GM19351 (cell line): ENCODE results near the gene ARL16.
"Not testable (repeated sequence)": the region's sequence is repeated elsewhere in the genome, so short reads cannot be mapped to it uniquely, and the experiment has no call there.

ENCODE experiments used
- ATAC-seq: cut with Tn5 transposase; IDR thresholded peaks from one replicate; pipeline ENCODE4 v1.9.1; 2021; ENCODE audit warnings: mild to moderate bottlenecking, moderate library complexity; ENCODE audit not compliant: unreplicated experiment

ARL16 gene

DNA sequence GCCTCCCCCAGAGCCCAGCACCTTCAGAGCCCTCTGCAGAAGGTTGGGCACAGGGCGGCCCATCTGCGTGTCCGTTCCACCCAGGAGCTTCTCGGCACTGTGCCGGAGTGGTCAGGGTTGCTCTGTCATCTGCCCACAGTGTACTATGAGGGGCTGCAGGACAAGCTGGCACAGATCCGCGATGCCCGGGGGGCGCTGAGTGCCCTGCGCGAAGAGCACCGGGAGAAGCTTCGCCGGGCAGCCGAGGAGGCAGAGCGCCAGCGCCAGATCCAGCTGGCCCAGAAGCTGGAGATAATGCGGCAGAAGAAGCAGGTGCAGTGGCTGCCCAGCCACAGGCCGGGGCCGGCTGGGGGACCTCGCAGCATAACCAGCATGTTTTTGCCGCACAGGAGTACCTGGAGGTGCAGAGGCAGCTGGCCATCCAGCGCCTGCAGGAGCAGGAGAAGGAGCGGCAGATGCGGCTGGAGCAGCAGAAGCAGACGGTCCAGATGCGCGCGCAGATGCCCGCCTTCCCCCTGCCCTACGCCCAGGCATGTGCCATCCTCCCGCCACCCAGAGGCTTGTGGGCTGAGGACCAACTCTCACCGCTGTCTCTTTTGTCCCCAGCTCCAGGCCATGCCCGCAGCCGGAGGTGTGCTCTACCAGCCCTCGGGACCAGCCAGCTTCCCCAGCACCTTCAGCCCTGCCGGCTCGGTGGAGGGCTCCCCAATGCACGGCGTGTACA lies 12.8 kb upstream of the ARL16 start:
- no peak for ATAC-seq

DNA sequence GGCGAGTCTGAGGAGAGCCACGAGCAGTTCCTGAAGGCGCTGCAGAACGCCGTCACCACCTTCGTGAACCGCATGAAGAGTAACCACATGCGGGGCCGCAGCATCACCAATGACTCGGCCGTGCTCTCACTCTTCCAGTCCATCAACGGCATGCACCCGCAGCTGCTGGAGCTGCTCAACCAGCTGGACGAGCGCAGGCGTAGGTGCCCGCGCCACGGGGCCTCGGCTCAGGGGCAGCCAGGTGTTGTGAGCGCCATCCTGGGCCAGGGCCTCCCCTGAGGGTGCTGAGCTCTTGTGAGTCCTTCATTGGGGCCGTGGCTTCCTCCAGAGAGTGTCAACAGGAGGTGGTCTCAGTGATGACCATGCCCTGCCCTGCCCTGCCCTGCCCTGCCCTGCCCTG lies 12.2 kb upstream of the ARL16 start:
- no peak for ATAC-seq

DNA sequence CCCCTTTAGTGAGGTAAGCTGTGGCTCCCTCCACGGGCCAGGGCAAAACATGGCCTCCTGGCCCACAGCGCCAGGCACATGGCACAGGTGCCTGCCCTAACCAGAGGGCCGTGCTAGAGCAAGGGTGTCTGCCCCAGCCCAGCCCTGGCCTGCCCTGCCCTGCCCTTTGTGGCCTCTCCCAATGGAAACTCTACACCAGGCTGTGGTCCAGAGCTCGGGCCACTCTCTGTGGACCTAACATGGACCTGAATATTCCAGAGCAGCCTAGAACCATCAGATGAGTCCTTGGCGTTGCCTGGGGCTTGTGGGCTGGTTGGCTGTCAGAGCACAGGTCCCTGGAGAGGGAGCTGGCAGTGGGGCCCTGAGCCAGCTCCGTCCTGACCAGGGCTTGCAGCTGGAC lies 11.6 kb upstream of the ARL16 start:
- ATAC-seq = no peak

DNA sequence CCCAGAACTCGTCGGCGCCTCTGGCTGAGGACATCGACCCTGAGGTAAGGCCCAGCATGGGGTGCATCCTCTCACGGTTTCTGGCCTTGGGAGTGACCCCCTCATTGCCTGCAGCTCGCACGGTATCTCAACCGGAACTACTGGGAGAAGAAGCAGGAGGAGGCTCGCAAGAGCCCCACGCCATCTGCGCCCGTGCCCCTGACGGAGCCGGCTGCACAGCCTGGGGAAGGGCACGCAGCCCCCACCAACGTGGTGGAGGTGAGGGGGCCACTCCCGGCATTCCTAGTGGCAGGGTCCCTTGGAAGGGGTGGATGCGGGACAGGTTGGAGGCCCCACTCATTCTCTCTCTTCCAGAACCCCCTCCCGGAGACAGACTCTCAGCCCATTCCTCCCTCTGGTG lies 11.2 kb upstream of the ARL16 start:
- no peak for ATAC-seq

DNA sequence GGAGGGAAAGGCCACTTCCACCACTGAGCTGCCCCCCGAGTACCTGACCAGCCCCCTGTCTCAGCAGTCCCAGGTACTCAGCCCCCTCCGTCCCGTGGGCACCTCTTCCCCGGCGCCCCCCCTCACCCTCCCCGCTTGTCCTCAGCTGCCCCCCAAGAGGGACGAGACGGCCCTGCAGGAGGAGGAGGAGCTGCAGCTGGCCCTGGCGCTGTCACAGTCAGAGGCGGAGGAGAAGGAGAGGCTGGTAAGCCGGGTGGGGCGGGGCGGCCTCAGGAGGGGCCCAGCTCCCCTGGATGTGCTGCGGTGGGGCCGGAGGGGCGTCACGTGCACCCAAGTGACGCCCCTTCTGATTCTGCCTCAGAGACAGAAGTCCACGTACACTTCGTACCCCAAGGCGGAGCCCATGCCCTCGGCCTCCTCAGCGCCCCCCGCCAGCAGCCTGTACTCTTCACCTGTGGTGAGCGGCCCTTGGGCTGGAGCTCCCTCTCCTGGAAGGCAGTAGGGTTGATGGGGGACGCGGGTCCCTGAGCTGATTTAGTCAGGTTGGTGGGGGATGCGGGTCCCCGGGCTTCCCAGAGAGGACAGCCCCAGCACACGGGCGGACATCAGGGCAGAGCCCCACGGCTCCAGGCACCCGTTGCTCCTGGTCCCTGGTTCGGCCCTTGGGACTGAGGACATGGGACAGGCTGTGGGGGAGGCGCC lies 10.1 kb upstream of the ARL16 start:
- no peak for ATAC-seq

DNA sequence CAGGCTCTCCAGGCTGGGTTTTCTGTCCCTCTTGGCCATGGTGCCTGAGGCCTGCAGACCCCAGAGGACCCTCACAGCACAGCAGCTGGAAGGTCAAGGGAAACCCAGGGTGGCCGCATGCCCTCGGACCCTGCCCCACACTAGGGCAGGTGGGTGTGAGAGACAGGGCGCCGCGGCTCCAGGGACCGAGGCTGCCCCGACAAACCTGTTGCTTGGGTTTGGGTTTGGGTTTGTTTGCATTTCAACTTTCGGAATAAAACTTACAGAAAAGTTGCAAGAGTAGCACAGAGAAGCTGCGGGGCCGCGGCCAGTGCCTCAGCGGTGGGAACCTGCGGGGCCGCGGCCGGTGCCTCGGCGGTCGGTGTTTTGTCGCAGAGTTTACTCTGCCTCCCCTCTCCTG lies 8.0 kb upstream of the ARL16 start:
- ATAC-seq = no peak

DNA sequence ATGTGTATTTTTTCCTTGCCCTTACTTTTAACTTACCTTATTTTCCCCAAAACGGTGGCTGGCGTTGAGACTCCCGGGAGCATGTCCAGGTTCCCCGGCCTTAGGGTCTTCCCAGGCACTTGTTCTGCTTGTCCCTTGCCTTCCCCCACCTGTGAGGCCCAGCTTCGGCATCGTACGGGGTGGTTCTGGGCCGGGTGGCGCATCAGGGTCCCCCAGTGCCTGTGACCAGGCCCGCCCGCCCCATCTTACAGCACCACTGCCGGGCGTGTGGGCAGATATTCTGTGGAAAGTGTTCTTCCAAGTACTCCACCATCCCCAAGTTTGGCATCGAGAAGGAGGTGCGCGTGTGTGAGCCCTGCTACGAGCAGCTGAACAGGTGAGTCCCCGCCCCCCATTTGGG lies 7.6 kb upstream of the ARL16 start:
- no peak for ATAC-seq

DNA sequence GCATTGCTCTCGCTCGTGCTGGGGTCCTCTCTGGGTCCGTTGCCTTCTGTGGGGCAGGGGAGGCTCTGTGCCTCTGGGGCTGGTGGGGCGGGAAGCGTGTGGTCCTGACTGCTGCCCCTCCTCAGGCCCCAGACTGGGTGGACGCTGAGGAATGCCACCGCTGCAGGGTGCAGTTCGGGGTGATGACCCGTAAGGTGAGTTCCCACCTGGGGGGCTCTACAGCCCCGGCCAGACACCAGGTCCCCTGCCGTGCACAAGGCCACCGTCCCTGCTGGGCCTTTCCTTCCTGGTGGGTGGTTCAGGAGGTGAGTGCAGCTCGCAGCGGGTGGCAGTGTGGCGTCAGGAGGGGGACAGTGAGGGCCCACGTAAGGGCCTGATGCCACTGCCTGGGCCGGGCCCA lies 7.0 kb upstream of the ARL16 start:
- no peak for ATAC-seq

DNA sequence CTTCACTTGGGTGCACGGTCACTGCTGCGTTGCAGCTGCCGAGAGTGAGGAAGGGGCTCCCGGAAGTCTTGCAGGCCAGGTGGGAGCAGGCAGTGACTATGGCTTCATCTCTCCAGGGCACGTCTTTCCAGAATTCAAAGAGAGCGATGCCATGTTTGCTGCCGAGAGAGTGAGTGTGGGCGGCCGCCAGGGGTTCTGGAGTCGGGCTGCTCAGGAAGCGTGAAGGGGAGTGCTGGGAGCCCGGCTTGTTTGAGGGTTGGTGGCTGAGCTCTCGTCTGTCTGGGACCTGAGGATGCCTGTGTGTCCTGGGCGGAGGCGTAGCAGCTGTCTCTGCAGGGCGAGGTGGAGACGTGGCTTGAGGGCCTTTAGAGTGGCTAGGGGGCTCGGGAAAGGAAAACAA lies 6.5 kb upstream of the ARL16 start:
- ATAC-seq = no peak

DNA sequence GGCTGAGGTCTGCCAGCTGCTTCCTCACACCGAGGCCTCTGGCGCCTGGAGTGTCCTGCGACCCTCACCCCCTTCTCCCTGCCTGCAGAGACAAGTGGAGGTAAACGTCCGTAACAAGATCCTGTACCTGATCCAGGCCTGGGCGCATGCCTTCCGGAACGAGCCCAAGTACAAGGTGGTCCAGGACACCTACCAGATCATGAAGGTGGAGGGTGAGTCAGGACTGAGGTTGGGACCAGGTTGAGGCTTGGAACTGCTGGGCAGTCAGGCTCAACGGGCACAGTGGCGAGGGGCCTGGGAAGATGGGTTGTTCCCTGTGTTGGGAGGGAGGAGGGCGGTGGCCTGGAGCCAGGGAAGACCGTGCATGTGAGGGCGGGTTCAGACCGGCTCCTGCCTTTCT lies 5.0 kb upstream of the ARL16 start:
- no peak for ATAC-seq

DNA sequence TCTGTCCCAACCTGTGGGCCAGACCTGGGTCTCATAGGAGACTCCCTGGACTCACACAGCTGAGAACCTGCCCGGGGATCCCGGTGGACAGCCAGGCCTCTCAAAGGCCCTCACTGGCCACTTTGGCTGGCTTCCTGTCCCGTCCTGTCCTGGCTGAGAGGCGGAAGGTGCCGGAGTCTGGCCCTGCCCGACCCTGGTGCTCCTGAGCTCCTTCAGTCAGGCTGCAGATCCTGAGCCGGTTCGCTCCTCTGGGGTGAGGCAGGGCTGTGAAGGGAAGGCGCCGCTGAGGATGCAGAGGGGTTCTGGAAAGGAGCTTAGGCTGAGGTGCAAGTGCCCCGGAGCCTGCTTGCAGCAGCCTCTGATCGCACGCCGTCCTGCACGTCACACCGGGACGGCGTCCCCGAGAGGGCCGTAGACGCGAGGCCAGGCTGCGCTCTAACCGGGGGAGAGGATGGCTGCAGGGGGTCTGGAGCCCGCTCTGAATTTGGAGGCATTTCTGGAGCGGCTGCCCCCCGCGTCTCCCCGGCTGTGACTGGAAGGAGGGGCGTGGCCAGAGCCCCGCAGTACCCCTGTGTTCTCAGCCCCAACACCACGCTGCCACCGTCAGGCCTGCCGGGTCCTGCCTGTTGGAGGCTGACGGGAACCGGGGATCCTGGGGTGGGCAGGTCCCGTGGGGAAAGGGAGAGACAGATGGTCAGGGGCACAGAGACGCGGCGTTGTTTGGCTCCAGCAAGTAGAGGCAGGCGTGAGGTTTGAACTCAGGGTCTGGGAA lies 4.4 kb upstream of the ARL16 start:
- ATAC-seq = no peak

DNA sequence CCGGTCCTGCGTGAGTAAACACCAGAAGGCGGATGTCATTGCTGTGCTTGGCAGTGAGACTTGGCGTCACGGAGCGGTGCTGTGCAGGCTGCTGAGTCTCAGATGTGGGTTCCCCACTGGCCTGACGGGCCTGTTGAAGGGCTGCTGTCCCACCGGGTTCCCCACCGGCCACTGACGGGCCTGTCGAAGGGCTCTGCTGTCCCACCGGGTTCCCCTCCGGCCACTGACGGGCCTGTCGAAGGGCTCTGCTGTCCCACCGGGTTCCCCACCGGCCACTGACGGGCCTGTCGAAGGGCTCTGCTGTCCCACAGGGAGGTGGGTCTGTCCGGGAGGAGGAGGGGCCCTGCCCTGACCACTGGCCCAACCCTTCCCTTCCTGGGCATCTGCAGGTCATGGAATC lies 3.0 kb upstream of the ARL16 start:
- no peak for ATAC-seq

DNA sequence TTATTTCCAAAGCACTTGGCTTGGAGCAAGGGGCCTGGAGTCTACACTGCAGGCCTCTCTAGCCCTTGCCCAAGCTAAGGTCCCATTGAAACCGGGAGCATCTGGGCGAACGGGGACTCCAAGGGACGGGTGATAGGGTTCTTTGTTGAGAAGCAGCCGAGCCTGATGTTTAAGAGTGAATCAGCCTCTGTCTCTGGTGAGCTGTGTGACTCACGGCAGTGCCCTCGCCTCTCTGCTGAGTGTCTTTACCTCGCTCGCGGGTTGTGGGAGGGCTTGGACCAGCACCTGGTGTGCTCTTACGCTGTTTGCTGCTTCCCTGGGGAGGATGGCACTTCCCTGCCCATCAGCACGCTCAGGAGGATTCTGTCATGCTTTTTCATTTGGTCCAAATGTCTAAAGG lies 1.5 kb upstream of the ARL16 start:
- ATAC-seq = no peak

DNA sequence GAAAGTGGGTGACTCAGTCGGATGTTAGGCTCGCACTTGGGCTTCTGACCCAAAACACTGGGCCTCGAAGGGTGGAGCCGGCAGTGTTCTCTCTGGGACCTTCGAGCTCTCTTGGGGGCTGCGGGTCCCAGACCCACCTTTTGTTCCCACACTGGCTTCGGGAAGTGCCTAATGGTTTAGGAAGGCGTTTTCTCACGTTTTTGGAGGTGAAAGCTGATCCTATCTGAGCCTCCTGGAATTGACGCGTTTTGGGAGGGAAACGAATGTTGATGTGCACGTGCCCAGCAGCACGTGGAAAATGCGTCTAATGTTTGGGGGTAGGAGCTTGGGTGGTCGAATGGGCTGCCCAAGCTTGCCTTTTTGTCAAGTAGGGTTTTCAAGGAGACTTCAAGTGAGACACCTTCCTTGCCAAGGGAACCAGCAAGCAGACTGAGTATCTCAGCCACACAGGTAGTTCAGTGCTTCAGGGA lies 880 bp upstream of the ARL16 start:
- ATAC-seq = no peak

DNA sequence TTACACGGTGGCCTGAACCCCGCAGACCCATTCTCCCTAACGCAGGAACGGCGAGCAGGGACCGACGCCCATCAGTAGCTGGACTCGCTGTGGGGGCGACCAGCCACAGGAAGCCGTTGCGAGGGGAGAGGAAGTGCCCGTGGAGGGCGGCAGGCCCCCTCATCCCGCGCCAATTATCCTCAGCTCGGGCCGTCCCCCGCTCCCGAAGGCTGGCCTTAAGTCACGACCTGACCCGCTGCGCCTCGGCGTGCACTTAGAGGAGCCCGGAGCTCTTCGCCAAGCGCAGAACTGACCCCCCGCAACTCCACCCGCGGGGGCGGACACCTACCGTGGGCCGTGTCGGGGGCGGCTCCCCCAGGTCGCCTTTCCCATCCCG lies 401 bp downstream of the ARL16 start:
- peak; percentile 2 for ATAC-seq

DNA sequence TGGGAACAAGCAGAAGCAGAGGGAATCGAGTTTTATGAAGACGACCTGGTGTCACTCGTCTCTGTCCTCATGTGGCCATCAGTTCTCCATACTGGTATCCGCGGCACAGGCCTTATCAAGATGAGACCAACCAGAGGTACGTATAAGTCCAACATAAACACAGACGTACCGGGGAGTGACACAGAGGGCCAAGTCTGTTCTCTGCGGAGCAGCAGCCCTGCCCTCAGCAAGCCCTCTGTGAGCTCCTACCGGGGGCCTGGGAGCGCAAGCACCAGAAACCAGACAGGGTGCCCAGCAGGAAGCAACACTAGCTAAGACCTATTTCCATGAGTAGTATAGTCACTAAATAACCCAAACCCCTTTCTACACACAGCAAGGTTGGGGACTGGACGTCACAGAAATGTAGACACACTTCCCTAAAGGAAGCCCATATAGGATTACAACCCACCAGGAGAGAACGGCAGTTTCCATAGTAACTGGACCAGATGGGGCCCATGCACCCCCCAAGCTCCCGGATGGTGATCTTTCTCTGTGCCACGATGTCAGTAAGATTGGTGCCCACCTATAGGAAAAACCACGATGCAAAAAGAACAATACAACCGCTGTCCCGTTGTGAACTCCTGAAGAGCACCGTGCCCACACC lies 911 bp downstream of the ARL16 start:
- ATAC-seq = no peak

DNA sequence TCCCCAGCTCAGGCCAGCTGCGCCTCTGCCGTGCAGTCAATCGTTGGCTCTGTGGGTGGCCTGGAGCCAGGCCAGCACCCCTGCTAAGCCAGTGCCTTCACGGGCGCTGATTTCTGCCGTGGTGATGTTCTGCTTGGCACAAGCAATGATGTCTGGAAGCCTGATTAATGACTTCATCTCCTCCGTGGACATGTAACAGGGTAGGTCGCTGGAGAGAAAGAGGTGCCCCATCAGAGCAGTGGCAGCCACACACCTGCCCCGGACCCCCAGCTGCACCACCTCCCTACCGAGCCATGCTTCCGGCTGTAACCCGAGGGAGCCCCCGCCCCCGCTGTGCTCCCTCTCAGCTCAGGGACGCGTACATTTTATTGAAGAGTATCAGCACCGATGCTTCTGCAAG lies 1.9 kb downstream of the ARL16 start:
- ATAC-seq = no peak

DNA sequence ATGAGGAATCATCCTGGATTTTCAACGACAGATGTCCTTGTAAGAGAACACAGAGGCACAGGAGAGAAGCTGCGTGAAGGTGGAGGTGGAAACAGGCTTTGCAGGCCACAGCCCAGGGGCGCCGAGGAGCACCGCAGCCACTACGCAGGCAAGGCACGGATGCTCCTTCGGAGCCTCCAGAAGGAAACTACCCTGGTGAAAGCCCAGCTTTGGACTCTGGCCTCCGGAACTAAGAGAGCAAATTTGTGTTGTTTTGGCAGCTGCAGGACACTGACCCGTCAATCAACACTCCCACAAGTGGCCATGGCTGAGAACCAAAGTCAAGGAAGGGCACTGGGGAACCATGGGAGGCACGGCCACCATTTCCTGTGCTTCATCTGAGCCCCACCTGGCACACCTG lies 3.4 kb downstream of the ARL16 start:
- ATAC-seq = no peak

DNA sequence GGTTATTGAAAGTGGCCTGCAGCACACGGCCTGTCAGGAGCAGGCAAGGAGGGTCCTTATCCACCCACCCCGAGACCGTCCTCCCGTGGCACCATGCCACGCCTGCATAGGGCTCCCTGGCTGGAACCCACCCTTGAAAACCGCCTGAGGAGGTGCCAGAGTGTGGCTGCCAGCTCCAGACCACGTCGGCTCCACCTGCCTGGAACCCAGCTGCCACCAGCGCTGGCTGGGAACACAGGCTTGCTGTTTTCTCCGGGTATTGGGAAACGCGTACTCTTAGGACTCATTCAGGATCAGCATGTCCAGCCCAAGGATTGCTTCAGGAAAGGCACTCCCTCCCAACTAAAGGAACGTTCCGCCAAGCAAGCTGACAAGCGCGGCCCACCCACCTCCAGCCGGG lies 6.7 kb downstream of the ARL16 start:
- no peak for ATAC-seq

DNA sequence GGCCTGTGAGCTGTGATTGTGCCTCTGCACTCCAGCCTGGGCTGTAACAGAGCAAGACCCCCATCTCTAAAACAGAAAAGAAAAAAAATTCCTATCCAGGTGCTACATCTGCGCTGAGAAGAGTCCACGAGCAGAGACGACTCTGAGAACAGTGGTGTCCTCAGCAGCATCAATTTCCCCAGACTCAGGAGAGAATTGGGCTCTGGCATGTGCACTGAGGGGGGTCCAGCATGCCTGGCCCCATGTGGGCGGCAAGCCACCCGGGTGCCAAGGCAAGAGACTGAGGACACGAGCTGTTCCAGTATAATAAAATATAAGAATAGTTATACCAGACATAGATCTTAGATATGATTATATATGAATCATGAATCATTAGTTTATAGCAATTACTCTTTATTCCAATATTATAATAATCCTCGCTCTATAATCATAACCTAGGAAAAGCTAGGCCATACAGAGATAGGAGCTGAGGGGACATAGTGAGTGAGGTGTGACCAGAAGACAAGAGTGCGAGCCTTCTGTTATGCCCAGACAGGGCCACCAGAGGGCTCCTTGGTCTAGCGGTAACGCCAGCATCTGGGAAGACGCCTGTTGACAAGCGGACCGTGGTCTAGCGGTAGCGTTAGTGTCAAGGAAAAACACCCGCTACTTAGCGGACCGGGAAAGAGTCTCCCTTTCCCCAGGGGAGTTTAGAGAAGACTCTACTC lies 7.9 kb downstream of the ARL16 start:
- not testable (repeated sequence) for ATAC-seq
